Endothelial cell of umbilical vein (primary cell): ENCODE results near the gene NKIRAS1. TPM values are rescaled to one million over a fixed set of nuclear protein-coding genes. Genes with fewer than 3 reads are reported as not detected.

Source experiments
- BruUV-seq: library from RNA; stranded (reverse); fragments of 400-500 nt; replicated peaks from 2 replicates; lab custom pipeline; 2021; lab: Mats Ljungman, UMichigan
- CTCF ChIA-PET: fragments of 300-600, 350-600 bp; sonication (Branson Sonifier 250); formaldehyde crosslinking; loops from one replicate; lab custom pipeline; 2021; ENCODE audit warnings: antibody characterized with exemption, inconsistent platforms; lab: Charles Lee
- POLR2A ChIA-PET: fragments of 300-600, 350-600 bp; sonication (Branson Sonifier 250); formaldehyde crosslinking; loops from one replicate; lab custom pipeline; 2021; ENCODE audit warnings: antibody characterized with exemption, inconsistent platforms; lab: Charles Lee
- DNase-seq: peaks from one replicate; pipeline ENCODE4 v3.0.0-alpha.2; 2011; ENCODE audit warnings: low read depth, low spot score
- FAIRE-seq: peaks from 2 replicates; lab custom pipeline; 2011; peaks lifted over from hg19 to GRCh38; lab: Jason Lieb, UNC
- H2AFZ ChIP-seq: 2 replicates; pipeline ENCODE4 v1.6.0; 2012; ENCODE audit warnings: low read depth, low read length, control low read depth, inconsistent platforms
- H3K27ac ChIP-seq: 2 replicates; pipeline ENCODE4 v1.5.1; 2011; ENCODE audit warnings: low read depth, mild to moderate bottlenecking, control low read depth, low read length, moderate library complexity; ENCODE audit not compliant: insufficient read depth
- H3K27me3 ChIP-seq, 2 experiments: 2 replicates each; pipeline versions ENCODE4 v1.6.0 to v1.6.1; 2011; ENCODE audit warnings: low read length in 2 of 2, mixed read lengths in 1 of 2; ENCODE audit not compliant: control insufficient read depth in 2 of 2, insufficient read depth in 2 of 2
- H3K36me3 ChIP-seq, 2 experiments: 2 replicates in 1 of 2; 3 replicates in 1 of 2; pipeline ENCODE4 v1.5.1; 2011; ENCODE audit warnings: low read length in 2 of 2, mild to moderate bottlenecking in 1 of 2, moderate library complexity in 1 of 2; ENCODE audit not compliant: control insufficient read depth in 2 of 2, insufficient read depth in 2 of 2; ENCODE audit errors: extremely low read depth in 1 of 2
- H3K4me1 ChIP-seq: 3 replicates; pipeline ENCODE4 v1.5.1; 2011; ENCODE audit warnings: mild to moderate bottlenecking, low read length; ENCODE audit not compliant: control insufficient read depth, insufficient read depth; ENCODE audit errors: extremely low read depth
- H3K4me2 ChIP-seq: 2 replicates; pipeline ENCODE4 v1.6.1; 2011; ENCODE audit warnings: low read length, control low read depth, mixed read lengths; ENCODE audit not compliant: insufficient read depth
- H3K4me3 ChIP-seq, 3 experiments: fragments of 200-600 bp in 1 of 3; sonication (generic), shearing (Covaris generic) in 1 of 3; replicated peaks in 1 of 3; 2 replicates each; pipeline ENCODE4 v1.5.1; 2011 to 2016; ENCODE audit warnings: control low read depth in 3 of 3, low read length in 3 of 3, mild to moderate bottlenecking in 2 of 3, inconsistent platforms in 1 of 3, low read depth in 1 of 3, moderate library complexity in 1 of 3; ENCODE audit not compliant: insufficient read depth in 1 of 3
- H3K79me2 ChIP-seq: 2 replicates; pipeline ENCODE4 v1.6.0; 2012; ENCODE audit warnings: low read length, inconsistent platforms; ENCODE audit not compliant: control insufficient read depth, insufficient read depth
- H3K9ac ChIP-seq: replicated peaks from 2 replicates; pipeline ENCODE3; 2011; ENCODE audit warnings: low read length, control low read depth; ENCODE audit not compliant: insufficient read depth; ENCODE audit errors: extremely low read depth
- H3K9me1 ChIP-seq: replicated peaks from 3 replicates; pipeline ENCODE4 v1.6.0; 2011; ENCODE audit warnings: mild to moderate bottlenecking, low read length; ENCODE audit not compliant: control insufficient read depth, insufficient read depth; ENCODE audit errors: extremely low read depth
- H3K9me3 ChIP-seq: replicated peaks from 2 replicates; pipeline ENCODE4 v1.5.1; 2012; ENCODE audit warnings: low read length, inconsistent platforms; ENCODE audit not compliant: control insufficient read depth, insufficient read depth
- H4K20me1 ChIP-seq: replicated peaks from 2 replicates; pipeline ENCODE3; 2011; ENCODE audit warnings: mild to moderate bottlenecking, low read length; ENCODE audit not compliant: control insufficient read depth, insufficient read depth; ENCODE audit errors: extremely low read depth
- EZH2 ChIP-seq: IDR thresholded peaks from 2 replicates; pipeline ENCODE4 v1.6.1; 2012; ENCODE audit warnings: borderline replicate concordance, low read depth, mild to moderate bottlenecking, moderate library complexity, low read length, inconsistent platforms; ENCODE audit not compliant: severe bottlenecking
- FOS ChIP-seq: IDR thresholded peaks from 2 replicates; pipeline ENCODE4 v1.6.1; 2011; ENCODE audit warnings: mild to moderate bottlenecking, low read length, moderate library complexity, borderline replicate concordance; ENCODE audit not compliant: insufficient read depth
- MYC ChIP-seq: IDR thresholded peaks from one replicate; pipeline ENCODE4 v1.6.1; 2011; ENCODE audit warnings: mild to moderate bottlenecking, low read depth, low read length
- POLR2AphosphoS5 ChIP-seq: IDR thresholded peaks from 2 replicates; pipeline ENCODE4 v1.6.1; 2012; ENCODE audit warnings: low read depth, mild to moderate bottlenecking, control low read depth, low read length, moderate library complexity; ENCODE audit not compliant: insufficient read depth
- dilution Hi-C: fragments of 300-500 bp; cut with MboI; formaldehyde crosslinking; loops from one replicate; pipeline ENCODE4 v1.15.0; 2019; ENCODE audit warnings: low sequenced_read_pairs; ENCODE audit not compliant: extremely low pct_ligation_motif_present
- intact Hi-C: fragments of 100-400 bp; cut with micrococcal nuclease; formaldehyde crosslinking; loops from one replicate; pipeline ENCODE4 v1.10.0; 2022
- polyA plus RNA-seq, 4 experiments: library from polyadenylated mRNA; depleted of rRNA in 3 of 4; stranded (reverse) in 3 of 4; unstranded in 1 of 4; fragments of >200 nt; gene quantifications; 2 replicates each; pipeline versions ENCODE4 v1.2.1 to v1.2.3, GENCODE V29; 2011 to 2012; ENCODE audit warnings: missing spikeins in 1 of 4
- total RNA-seq: library from RNA; stranded (reverse); gene quantifications from 2 replicates; pipeline ENCODE4 v1.2.3, GENCODE V29; 2021
- TF ChIP-seq, protein P1 (sequence below): IDR thresholded peaks from 2 replicates; pipeline ENCODE4 v1.6.1; 2011; ENCODE audit not compliant: insufficient read depth, insufficient read length

Gene NKIRAS1
- total and polyA plus RNA-seq, 2 donors (not counting 3 experiments of a cell fraction or from before 2014, with no cell fraction given): 2.2 to 2.9 TPM

GRCh38 chr3:23867400-23867799 lies 49.4 kb downstream of the NKIRAS1 start:
- CTCF ChIA-PET: interaction anchor here (2.0 kb wide), 1 partner anchor 9 kb away, joined by 16 read pairs; no protein-coding TSS in a partner anchor

GRCh38 chr3:23865595-23866396 lies 51.0 kb downstream of the NKIRAS1 start:
- BruUV-seq: no TSS peak

More at GRCh38 chr3:23867400-23867799, 49.4 kb downstream of the NKIRAS1 start:
- no peak overlapping the region for H2AFZ ChIP-seq
- DNase-seq (peak; percentile 22), FAIRE-seq (no peak)
- H3K79me2 ChIP-seq: peaks cover 41% of the 10 kb centered on the region
- no peak overlapping the region for H3K4me2 ChIP-seq
- H3K9ac ChIP-seq: no peak overlapping the region
- no peak overlapping the region for H3K4me3 ChIP-seq
- no peak overlapping the region for H3K27ac ChIP-seq
- no peaks in the 10 kb centered on the region for H3K36me3 ChIP-seq
- BruUV-seq: no TSS peak
- H3K27me3 ChIP-seq: no peaks in the 10 kb centered on the region
- dilution Hi-C loops: no loop called here
- intact Hi-C loops: no loop called here
- POLR2A ChIA-PET: no interaction called here
- peaks cover 42% of the 10 kb centered on the region for H3K4me1 ChIP-seq
- TF ChIP-seq FOS (no peak), EZH2 (no peak)
- TF ChIP-seq, protein P1, sequence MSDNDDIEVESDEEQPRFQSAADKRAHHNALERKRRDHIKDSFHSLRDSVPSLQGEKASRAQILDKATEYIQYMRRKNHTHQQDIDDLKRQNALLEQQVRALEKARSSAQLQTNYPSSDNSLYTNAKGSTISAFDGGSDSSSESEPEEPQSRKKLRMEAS: no peak
- no peaks in the 10 kb centered on the region for H3K9me1 ChIP-seq
- no peaks in the 10 kb centered on the region for H3K9me3 ChIP-seq
- no peaks in the 10 kb centered on the region for H4K20me1 ChIP-seq

More at GRCh38 chr3:23865595-23866396, 51.0 kb downstream of the NKIRAS1 start:
- no peak for TF ChIP-seq MYC
- peak; percentile 16 for TF ChIP-seq POLR2AphosphoS5
- peak; percentile 62 for FAIRE-seq
- no peaks in the 10 kb centered on the region for H3K27me3 ChIP-seq
- no peaks in the 10 kb centered on the region for H3K36me3 ChIP-seq
- H3K9me3 ChIP-seq: no peaks in the 10 kb centered on the region
- H3K4me3 ChIP-seq: no peak overlapping the region
- ChIA-PET CTCF (interaction anchor here (0.8 to 3.4 kb wide), 11 partner anchors 8 to 115 kb away, joined by 3 to 16 read pairs (median 5); no protein-coding TSS in a partner anchor), POLR2A (interaction anchor here (1.1 to 2.2 kb wide), 2 partner anchors 10 to 51 kb away, joined by 6 to 14 read pairs; partner anchors contain the start of genes NKIRAS1 and RPL15)
- dilution Hi-C loops (no loop called here), intact Hi-C loops (loop anchor here (1.0 kb wide), 1 partner anchor 58 kb away; no protein-coding TSS in a partner anchor)
- no peak overlapping the region for H2AFZ ChIP-seq
- H3K4me2 ChIP-seq: peak overlapping the region; percentile 1
- no peak overlapping the region for H3K9ac ChIP-seq
- peak overlapping the region; percentile 4 for H3K27ac ChIP-seq
- peaks cover 57% of the 10 kb centered on the region for H3K79me2 ChIP-seq
- H3K4me1 ChIP-seq: peaks cover 48% of the 10 kb centered on the region
- no peaks in the 10 kb centered on the region for H3K9me1 ChIP-seq
- peak; percentile 87 for DNase-seq
- H4K20me1 ChIP-seq: no peaks in the 10 kb centered on the region
